Hematopoietic multipotent progenitor cell (in vitro differentiated cells): ENCODE measurements around the gene FASTK. TPM values are rescaled to one million over a fixed set of nuclear protein-coding genes. Genes with fewer than 3 reads are reported as not detected.

Experiments
- DNase-seq, 3 donors: peaks; one replicate each; pipeline ENCODE4 v3.0.0-alpha.2; 2011 to 2015; ENCODE audit warnings: low read depth in 2 of 3, low spot score in 2 of 3
- total RNA-seq: library from RNA; depleted of rRNA; stranded (reverse); fragments of >200 nt; gene quantifications from one replicate; pipeline ENCODE4 v1.2.3, GENCODE V29; 2012

FASTK gene
- total RNA-seq, 1 donor, result 64.4 TPM

GRCh38 chr7:151100921-151101320 lies 20.3 kb upstream of the FASTK start:
- DNase-seq, result no peak

DNA sequence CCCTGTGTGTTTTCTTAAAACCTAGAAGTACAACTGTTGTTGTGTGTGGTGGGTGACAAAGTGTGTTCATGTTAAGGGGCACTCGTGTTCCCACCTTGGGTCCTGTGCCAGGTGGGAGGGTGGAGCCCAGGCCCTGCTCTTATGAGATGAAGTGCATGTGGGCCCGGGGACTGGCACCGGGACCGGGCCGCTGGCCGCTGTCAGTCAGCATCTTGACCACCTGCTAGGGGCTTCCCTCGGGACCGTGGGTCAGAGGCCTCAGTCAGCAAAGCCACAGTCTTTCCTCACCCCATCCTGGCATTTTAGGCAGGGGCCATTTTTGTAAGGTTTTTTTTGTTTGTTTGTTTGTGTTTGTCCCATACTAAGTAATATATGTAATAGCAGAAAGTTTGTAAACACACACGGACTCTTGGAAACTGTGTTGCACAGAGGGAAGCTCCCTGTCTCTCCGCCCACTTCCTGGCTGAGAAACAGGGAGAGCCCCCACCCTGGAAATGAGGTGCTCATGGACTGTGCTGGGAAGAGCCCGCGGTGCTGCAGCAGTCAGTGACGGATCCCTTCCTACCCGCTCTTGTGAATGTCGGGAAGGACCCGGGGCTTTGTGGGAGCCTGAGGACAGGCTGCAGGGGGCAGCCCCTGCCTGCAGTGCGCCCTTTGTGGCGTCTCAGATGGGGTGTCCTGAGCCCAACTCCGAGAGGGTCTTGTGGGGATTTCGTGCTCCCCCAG lies 19.0 kb upstream of the FASTK start:
- no peak for DNase-seq

GRCh38 chr7:151095828-151096475 lies 15.3 kb upstream of the FASTK start:
- no peak for DNase-seq

GRCh38 chr7:151095123-151095797 lies 14.7 kb upstream of the FASTK start:
- DNase-seq, result no peak

DNA sequence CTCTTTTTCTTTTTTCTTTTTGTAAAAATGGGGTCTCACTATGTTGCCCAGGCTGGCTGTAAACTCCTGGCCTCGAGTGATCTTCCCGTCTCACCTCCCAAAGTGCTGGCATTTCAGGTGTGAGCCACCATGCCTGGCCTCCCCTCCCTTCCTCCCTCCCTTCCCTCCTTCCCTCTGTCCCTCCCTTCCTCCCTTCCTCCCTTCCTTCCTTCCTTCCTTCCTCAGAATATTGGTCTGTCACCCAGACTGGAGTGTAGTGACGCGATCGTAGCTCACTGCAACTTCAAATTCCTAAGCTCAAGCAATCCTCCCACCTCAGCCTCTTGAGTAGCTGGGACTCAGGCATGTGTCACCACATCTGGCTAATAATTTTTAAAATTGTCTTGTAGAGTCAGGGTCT lies 14.1 kb upstream of the FASTK start:
- no peak for DNase-seq

DNA sequence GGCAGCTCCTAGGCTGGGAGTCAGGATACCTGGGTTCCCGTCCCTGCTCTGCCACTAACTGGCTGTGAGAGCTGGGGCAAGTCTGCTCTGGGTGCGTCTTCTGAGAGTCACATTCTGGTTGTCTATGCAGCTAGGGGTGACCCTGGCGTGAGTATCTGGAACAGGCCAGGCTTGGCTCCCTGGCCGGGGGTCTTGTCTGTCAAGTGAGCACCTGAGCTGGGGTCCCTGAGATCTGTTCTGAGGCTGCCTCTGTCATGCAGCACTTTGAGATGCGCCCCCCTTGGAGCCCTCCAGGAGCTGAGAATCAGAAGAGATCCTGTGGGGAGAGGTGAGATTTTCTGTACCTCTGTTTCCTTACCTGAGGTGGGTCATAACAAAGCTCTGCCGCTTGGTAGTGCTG lies 13.1 kb upstream of the FASTK start:
- no peak for DNase-seq

- DNase-seq, result no peak
Measured at GRCh38 chr7:151091988-151092387, 11.4 kb upstream of the FASTK start.

GRCh38 chr7:151091431-151091830 lies 10.8 kb upstream of the FASTK start:
- DNase-seq, result peak in 2 of 3 donors; percentile 23 to 48

GRCh38 chr7:151091003-151091402 lies 10.4 kb upstream of the FASTK start:
- DNase-seq, result no peak

DNA sequence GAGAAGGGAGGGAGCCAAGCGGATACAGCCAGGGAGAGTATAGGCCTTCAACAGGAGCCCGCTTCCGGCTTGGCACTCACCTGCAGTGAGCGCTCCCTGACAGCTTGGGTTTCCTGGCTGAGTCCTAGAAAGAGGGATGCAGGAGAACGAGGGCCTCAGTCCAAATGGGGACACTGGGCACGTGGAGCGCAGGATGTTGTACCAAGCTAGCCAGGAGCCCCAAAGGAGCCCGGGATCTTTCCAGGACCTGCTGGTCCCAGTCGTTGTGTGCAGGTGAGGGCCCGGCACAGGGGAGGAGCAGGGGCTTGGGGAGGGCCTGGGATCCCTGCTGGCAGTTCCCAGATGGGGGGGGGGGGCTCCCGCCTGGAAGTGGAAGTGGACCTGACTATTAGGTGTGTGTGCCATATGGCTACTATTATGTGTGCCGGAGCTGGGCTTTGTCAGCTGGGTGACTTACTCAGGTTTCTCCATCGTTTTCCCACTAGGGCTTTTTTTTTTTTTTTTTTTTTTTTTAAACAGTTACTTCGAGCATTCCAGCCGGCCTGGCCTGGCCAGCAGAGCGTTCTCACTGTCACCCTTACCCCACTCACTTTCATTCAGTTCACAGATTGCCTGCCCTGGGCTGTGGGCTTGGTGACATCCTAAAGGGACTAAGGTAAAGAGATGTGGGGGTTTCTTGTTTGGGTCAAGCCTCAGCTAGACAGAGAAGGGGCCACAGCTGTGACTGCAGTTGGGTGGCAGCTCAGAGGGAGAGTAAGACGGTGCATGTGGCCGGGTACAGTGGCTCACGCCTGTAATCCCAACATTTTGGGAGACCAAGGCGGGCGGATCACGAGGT lies 9.5 kb upstream of the FASTK start:
- no peak for DNase-seq

DNA sequence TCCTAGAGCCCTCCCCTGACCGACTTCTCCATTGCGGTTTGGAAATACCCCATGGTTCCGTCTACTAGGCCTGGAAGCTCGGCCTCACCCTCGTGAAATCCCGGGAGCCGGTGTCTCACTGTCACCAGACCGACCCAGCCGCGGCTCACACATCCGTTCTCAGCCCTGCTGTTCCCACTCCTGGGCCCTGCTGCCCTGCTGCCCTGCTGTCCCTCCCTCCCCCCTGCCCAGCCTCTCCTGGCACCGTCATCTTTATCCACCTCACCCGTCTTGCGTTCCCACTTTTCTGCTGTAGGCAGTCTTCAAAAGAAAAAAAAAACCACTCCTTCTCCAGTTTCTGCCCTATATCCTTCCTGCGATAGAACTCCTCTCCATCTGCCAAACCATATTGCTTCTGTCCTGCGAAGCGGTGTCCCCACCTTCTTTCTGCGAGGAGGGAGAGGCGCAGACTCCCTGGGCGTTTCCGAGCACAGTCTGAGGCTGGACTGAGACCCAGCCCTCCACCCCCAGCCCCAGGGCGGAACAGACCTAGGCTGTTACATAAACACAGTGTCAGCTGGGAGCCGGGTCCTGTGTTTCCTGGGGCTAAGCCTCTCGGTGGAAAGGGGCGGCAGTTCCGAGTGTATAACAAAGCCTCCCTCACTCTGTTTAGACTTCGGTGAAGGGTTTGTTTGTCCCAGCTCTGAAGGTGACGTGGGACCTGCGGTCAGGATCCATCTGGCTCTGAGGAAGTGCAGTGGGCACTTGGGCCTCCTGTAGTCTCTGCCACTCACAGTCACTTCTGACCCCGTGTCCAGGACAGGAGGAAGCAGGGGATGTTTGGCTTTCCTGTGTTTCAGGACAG lies 8.5 kb upstream of the FASTK start:
- DNase-seq, result peak in 2 of 3 donors; percentile 85 to 92

GRCh38 chr7:151088019-151088855 lies 7.6 kb upstream of the FASTK start:
- peak in 1 of 3 donors; percentile 18 for DNase-seq

GRCh38 chr7:151087245-151088018 lies 6.8 kb upstream of the FASTK start:
- peak in 2 of 3 donors; percentile 30 to 38 for DNase-seq

GRCh38 chr7:151086802-151087244 lies 6.2 kb upstream of the FASTK start:
- no peak for DNase-seq

DNA sequence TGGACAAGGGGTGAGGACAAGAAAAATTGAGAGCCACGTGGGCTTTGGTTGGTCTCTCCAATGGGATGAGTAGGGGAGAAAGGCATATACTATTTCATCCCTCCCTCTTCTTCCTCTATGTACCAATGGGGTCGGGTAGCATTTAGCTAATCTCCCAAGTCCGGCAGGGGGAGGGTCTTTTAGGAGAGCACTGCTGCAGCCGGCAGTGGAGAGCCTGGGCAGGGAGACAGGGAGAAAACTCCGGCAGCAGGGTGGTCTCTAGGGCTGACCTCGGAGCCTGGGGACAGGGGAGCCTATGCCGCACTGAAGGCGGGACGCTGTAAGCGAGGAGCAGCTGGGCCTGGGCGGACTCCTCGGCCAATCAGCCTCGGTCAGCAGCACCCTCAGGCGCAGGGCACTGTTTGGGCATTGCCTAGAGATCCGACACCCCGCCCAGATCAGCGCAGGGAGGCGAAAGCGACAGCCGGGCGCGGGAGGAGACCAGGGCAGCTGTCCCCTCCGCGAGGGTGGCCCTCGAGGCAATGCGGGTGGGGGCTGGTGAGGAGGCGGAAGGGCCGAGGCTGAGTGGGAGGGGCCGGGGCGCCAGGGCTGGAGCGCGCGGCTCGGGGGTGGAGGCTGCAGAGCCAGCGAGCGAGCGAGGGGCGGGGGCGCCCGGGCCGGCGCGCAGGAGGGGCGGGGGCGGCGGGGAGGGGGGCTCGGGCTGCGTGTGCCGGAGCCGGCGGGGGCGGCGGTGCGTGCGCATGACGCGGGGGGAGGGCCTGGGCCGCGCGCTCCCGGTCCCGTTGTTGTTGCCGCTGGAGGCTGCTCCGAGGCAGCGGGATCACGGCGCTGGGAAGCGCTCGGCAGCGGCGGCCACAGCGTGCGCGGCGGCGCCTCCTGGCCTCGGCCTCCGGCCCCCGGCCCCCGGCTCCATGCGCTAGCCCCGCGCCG lies 5.3 kb upstream of the FASTK start, which contains the start of gene AGAP3:
Gene AGAP3 (plus strand): TSS at position 785 of the 930 bp plus-strand sequence. CDS start 267 bp downstream, outside the sequence.
- DNase-seq, result peak in 2 of 3 donors; percentile 35 to 40

- DNase-seq, result no peak
Measured at GRCh38 chr7:151085329-151085690, 4.7 kb upstream of the FASTK start.

- DNase-seq, result no peak
Measured at GRCh38 chr7:151083824-151084160, 3.2 kb upstream of the FASTK start.
